GM18519 (cell line): ENCODE results near the gene MICU1.

ENCODE experiments used
- ATAC-seq: cut with Tn5 transposase; IDR thresholded peaks from one replicate; pipeline ENCODE4 v1.9.1; 2021; ENCODE audit warnings: mild to moderate bottlenecking, moderate library complexity; ENCODE audit not compliant: unreplicated experiment, low FRiP score

MICU1 gene

GRCh38 chr10:72320676-72321247 lies 305.1 kb downstream of the MICU1 start:
- no peak for ATAC-seq

GRCh38 chr10:72319416-72320254 lies 306.2 kb downstream of the MICU1 start:
- ATAC-seq = peak; percentile 56

- ATAC-seq = no peak
Measured at GRCh38 chr10:72318418-72319262, 307.2 kb downstream of the MICU1 start.
